ENCODE results near the gene MFN2. TPM values are rescaled to one million over a fixed set of nuclear protein-coding genes. Genes with fewer than 3 reads are reported as not detected.
"Not testable (repeated sequence)": the region's sequence is repeated elsewhere in the genome, so short reads cannot be mapped to it uniquely, and the experiment has no call there.

Gene MFN2
- total RNA-seq, 6 donors from 2014 or later = 40.9 to 80.6 (median 71.0) TPM

GRCh38 chr1:11935057-11935412 is 45.2 kb upstream of the MFN2 start:
- ATAC-seq (ENCODE audit: low FRiP score in 2 of 2) (no peak), DNase-seq (no peak)
- no peak for TF ChIP-seq POLR2AphosphoS5 (IDR thresholded peaks at IDR 0.05)
- no peak for TF ChIP-seq CTCF (IDR thresholded peaks at IDR 0.05)
- TF ChIP-seq EP300 (IDR thresholded peaks at IDR 0.05) = no peak
- TF ChIP-seq POLR2A (IDR thresholded peaks at IDR 0.05) = no peak
- Histone ChIP-seq H3K27me3 (no peaks in the 10 kb centered on the region), H3K4me3 (peak overlapping the region; percentile 72 to 86 (median 76)), H3K4me1 (peaks cover 35 to 48% (median 39%) of the 10 kb centered on the region in 4 donors), H3K36me3 (peaks cover 0 to 12% (median 2%) of the 10 kb centered on the region in 4 donors), H3K9me3 (no peaks in the 10 kb centered on the region), H3K27ac (peak overlapping the region; percentile 76 to 93 (median 86))
- WGBS, 2 donors = 11% methylated on average over 2 of the region's 2 CpGs

- H3K27me3 ChIP-seq; DNase-seq; ATAC-seq (ENCODE audit: low FRiP score in 2 of 2); H3K9me3 ChIP-seq; H3K27ac ChIP-seq: not testable (repeated sequence)
- H3K4me1 ChIP-seq = peaks cover 28 to 41% (median 33%) of the 10 kb centered on the region in 4 donors
- peak overlapping the region in 1 of 4 donors; percentile 74 for H3K4me3 ChIP-seq
- H3K36me3 ChIP-seq = peaks cover 0 to 15% (median 2%) of the 10 kb centered on the region in 4 donors
- 90 to 94% methylated on average over 9 of the region's 10 CpGs for WGBS, 2 donors
Measured at GRCh38 chr1:11935733-11936132, 44.5 kb upstream of the MFN2 start.

GRCh38 chr1:11938722-11939526 is 41.3 kb upstream of the MFN2 start:
- no peak for ATAC-seq (ENCODE audit: low FRiP score in 2 of 2)
- no peak for TF ChIP-seq POLR2AphosphoS5 (IDR thresholded peaks at IDR 0.05)
- no peak for TF ChIP-seq CTCF (IDR thresholded peaks at IDR 0.05)
- no peak for TF ChIP-seq POLR2A (IDR thresholded peaks at IDR 0.05)
- no peak for TF ChIP-seq EP300 (IDR thresholded peaks at IDR 0.05)
- no peak for DNase-seq
- Histone ChIP-seq H3K4me1 (peaks cover 16 to 28% (median 19%) of the 10 kb centered on the region in 4 donors), H3K27ac (peak overlapping the region in 2 of 4 donors; percentile 30 to 44), H3K9me3 (no peaks in the 10 kb centered on the region), H3K4me3 (no peak overlapping the region), H3K27me3 (no peaks in the 10 kb centered on the region), H3K36me3 (peaks cover 0 to 27% (median 5%) of the 10 kb centered on the region in 4 donors)
- 73 to 75% methylated on average over 13 to 15 of the region's 15 CpGs for WGBS, 2 donors

- ATAC-seq (ENCODE audit: low FRiP score in 2 of 2); H3K27me3 ChIP-seq; H3K9me3 ChIP-seq; H3K4me3 ChIP-seq; DNase-seq: not testable (repeated sequence)
- Histone ChIP-seq H3K36me3 (peaks cover 0 to 31% (median 8%) of the 10 kb centered on the region in 4 donors), H3K27ac (peak overlapping the region in 1 of 4 donors; percentile 30), H3K4me1 (peaks cover 14 to 25% (median 16%) of the 10 kb centered on the region in 4 donors)
- 98% methylated on average over 7 of the region's 7 CpGs for WGBS, 2 donors
Measured at GRCh38 chr1:11939794-11940193, 40.5 kb upstream of the MFN2 start.

GRCh38 chr1:11940260-11940921 is 39.9 kb upstream of the MFN2 start:
- no peak for TF ChIP-seq POLR2A (IDR thresholded peaks at IDR 0.05)
- no peak for TF ChIP-seq POLR2AphosphoS5 (IDR thresholded peaks at IDR 0.05)
- TF ChIP-seq EP300 (IDR thresholded peaks at IDR 0.05) = no peak
- TF ChIP-seq CTCF (IDR thresholded peaks at IDR 0.05) = no peak
- H3K9me3 ChIP-seq = no peaks in the 10 kb centered on the region
- peaks cover 0 to 32% (median 10%) of the 10 kb centered on the region in 4 donors for H3K36me3 ChIP-seq
- no peaks in the 10 kb centered on the region for H3K27me3 ChIP-seq
- DNase-seq (no peak), ATAC-seq (ENCODE audit: low FRiP score in 2 of 2) (peak in 1 of 2 donors; percentile 20)
- H3K27ac ChIP-seq = no peak overlapping the region
- no peak overlapping the region for H3K4me3 ChIP-seq
- WGBS, 2 donors = 86% methylated on average over 8 to 9 of the region's 9 CpGs
- H3K4me1 ChIP-seq = peaks cover 8 to 19% (median 11%) of the 10 kb centered on the region in 4 donors
